ENCODE measurements around the gene PTPRN2. TPM values are rescaled to one million over a fixed set of nuclear protein-coding genes. Genes with fewer than 3 reads are reported as not detected.

PTPRN2 gene
- total and polyA plus RNA-seq, 2 of the 13 experiments (the other 11 are each of a cell fraction or from before 2014, with no cell fraction given) = 2.5 to 24.2 TPM

GRCh38 chr7:157854066-157854891, 733.3 kb downstream of the PTPRN2 start:
- no TSS peak for BruUV-seq (replicated peaks)
- H3K4me2 ChIP-seq (ENCODE audit: low read depth, low read length) = peak overlapping the region; percentile 52
- no peak overlapping the region for H2AFZ ChIP-seq (ENCODE audit: low read length)
- CTCF ChIA-PET (ENCODE audit: low intra/inter-chr PET ratio, low total read pairs) = no interaction called here
- H3K9me3 ChIP-seq (ENCODE audit: low read length) = no peaks in the 10 kb centered on the region
- H3K9ac ChIP-seq (ENCODE audit: insufficient read depth, low read depth, low read length) = no peak overlapping the region
- intact Hi-C loops (cut with micrococcal nuclease; ENCODE audit: unreplicated experiment) = no loop called here
- H4K20me1 ChIP-seq (ENCODE audit: insufficient read depth, low read length) = 0 out of 2 replicates have a peak, but pooled peaks cover 4% of the 10 kb centered on the region
- in situ Hi-C loops (cut with HindIII; ENCODE audit: extremely low pct_ligation_motif_present, low pct_unique_long_range_greater_than_20kb) = no loop called here
- no peaks in the 10 kb centered on the region for H3K36me3 ChIP-seq (replicated peaks in 1 of 2; ENCODE audit: control insufficient read depth in 1 of 2, insufficient read depth in 2 of 2, low read length in 2 of 2)
- POLR2A ChIA-PET = no interaction called here
- H3K4me3 ChIP-seq (replicated peaks in 1 of 3; ENCODE audit: insufficient read depth in 1 of 3, low read depth in 2 of 3, low read length in 3 of 3) = peak overlapping the region in 1 of 3 experiments; percentile 36; a peak in 1 of 6 replicates
- H3K27me3 ChIP-seq (ENCODE audit: control insufficient read depth in 1 of 2, insufficient read depth in 2 of 2, low read length in 2 of 2) = peaks cover 0 to 16% of the 10 kb centered on the region in 2 experiments; a peak in 4 of 5 replicates
- H3K4me1 ChIP-seq (ENCODE audit: insufficient read depth, low read length) = peaks cover 31% of the 10 kb centered on the region
- no peak for FAIRE-seq
- peak; percentile 26 for DNase-seq (ENCODE audit: low spot score)
- H3K27ac ChIP-seq (ENCODE audit: extremely low read length, insufficient read depth, low read length) = peak overlapping the region; percentile 63
- 58% methylated on average over 15 of the region's 28 CpGs for WGBS (ENCODE audit: low lambda C conversion rate)
- ATAC-seq = peak; percentile 89
- H3K79me2 ChIP-seq (ENCODE audit: insufficient read depth, low read length) = no peaks in the 10 kb centered on the region
- TF ChIP-seq THRA (CRISPR knock-in tag; IDR thresholded peaks at IDR 0.05; ENCODE audit: borderline replicate concordance) (peak; percentile 59; the same call in 1 of the 2 replicates), CHCHD3 (CRISPR knock-in tag; IDR thresholded peaks at IDR 0.05) (no peak), TFE3 (CRISPR knock-in tag; IDR thresholded peaks at IDR 0.05) (peak; percentile 70; the same call in 1 of the 2 replicates), ZNF772 (CRISPR knock-in tag; IDR thresholded peaks at IDR 0.05) (no peak), ATF5 (CRISPR knock-in tag; IDR thresholded peaks at IDR 0.05; ENCODE audit: low read depth) (no peak), ETV6 (CRISPR knock-in tag; conservative IDR thresholded peaks at IDR 0.05) (no peak), ZNF788 (CRISPR knock-in tag; IDR thresholded peaks at IDR 0.05; ENCODE audit: borderline replicate concordance) (0 out of 2 replicates have a peak, but pooled peaks have one; percentile 11), FOXK1 (CRISPR knock-in tag; IDR thresholded peaks at IDR 0.05; ENCODE audit: borderline replicate concordance, low read depth) (0 out of 2 replicates have a peak, but pooled peaks have one; percentile 15), ZNF296 (CRISPR knock-in tag; conservative IDR thresholded peaks at IDR 0.05) (0 out of 2 replicates have a peak, but pooled peaks have one; percentile 41), ZNF580 (CRISPR knock-in tag; IDR thresholded peaks at IDR 0.05; ENCODE audit: borderline replicate concordance, low read depth) (0 out of 2 replicates have a peak, but pooled peaks have one; percentile 21), MNT (IDR thresholded peaks at IDR 0.05) (peak; percentile 24; the same call in 1 of the 2 replicates), ELF4 (CRISPR knock-in tag; IDR thresholded peaks at IDR 0.05; ENCODE audit: borderline replicate concordance) (no peak), ZNF546 (CRISPR knock-in tag; conservative IDR thresholded peaks at IDR 0.05) (no peak), TFAP4 (IDR thresholded peaks at IDR 0.05; ENCODE audit: borderline replicate concordance, low read depth) (peak; percentile 94), ZNF737 (CRISPR knock-in tag; IDR thresholded peaks at IDR 0.05; ENCODE audit: borderline replicate concordance) (no peak), ZMYM4 (CRISPR knock-in tag; IDR thresholded peaks at IDR 0.05) (peak; percentile 66), FOXA3 (CRISPR knock-in tag; IDR thresholded peaks at IDR 0.05) (peak; percentile 40)
